AG09319 (cell line): Measurements from ENCODE around the gene MRTFB.

Experiments
- DNase-seq: peaks from one replicate; pipeline ENCODE4 v3.0.0-alpha.2; 2010; ENCODE audit warnings: low read depth; ENCODE audit errors: extremely low read depth
- CTCF ChIP-seq: IDR thresholded peaks from 2 replicates; pipeline ENCODE4 v1.5.1; 2011; ENCODE audit warnings: low read depth, mild to moderate bottlenecking, inconsistent platforms, low read length, moderate library complexity

MRTFB gene

GRCh38 chr16:14151256-14152030 is 80.3 kb downstream of the MRTFB start:
- DNase-seq: no peak
- no peak for TF ChIP-seq CTCF

- DNase-seq: no peak
- no peak for TF ChIP-seq CTCF
These were observed 84.6 kb downstream of the MRTFB start for GRCh38 chr16:14155572-14156190.

GRCh38 chr16:14164916-14165662 is 94.0 kb downstream of the MRTFB start:
- no peak for DNase-seq

GRCh38 chr16:14168146-14168545 is 97.0 kb downstream of the MRTFB start:
- DNase-seq: no peak
- no peak for TF ChIP-seq CTCF

More at GRCh38 chr16:14164916-14165662, 94.0 kb downstream of the MRTFB start:
- TF ChIP-seq CTCF: no peak

GRCh38 chr16:14172200-14172809 is 101.2 kb downstream of the MRTFB start:
- TF ChIP-seq CTCF: no peak
- no peak for DNase-seq

- no peak for DNase-seq
- no peak for TF ChIP-seq CTCF
These were observed 104.0 kb downstream of the MRTFB start for GRCh38 chr16:14175086-14175485.
